Calu3 (cell line): ENCODE results near the gene SLC30A4. TPM values are rescaled to one million over a fixed set of nuclear protein-coding genes. Genes with fewer than 3 reads are reported as not detected.

Experiments used
- BruUV-seq: library from RNA; stranded (reverse); fragments of 400-500 nt; replicated peaks from 2 replicates; lab custom pipeline; 2021; lab: Mats Ljungman, UMichigan
- CTCF ChIA-PET: fragments of 300-600 bp; sonication (Branson Sonifier 250); formaldehyde crosslinking; loops from one replicate; lab custom pipeline; 2022; ENCODE audit warnings: antibody characterized with exemption; lab: Charles Lee
- DNase-seq: peaks from one replicate; pipeline ENCODE4 v3.0.0; 2022
- H3K27ac Mint-ChIP-seq: one replicate; pipeline ENCODE4 v1.8.0; 2022; ENCODE audit warnings: mixed read lengths; ENCODE audit not compliant: unreplicated experiment
- H3K27me3 Mint-ChIP-seq: one replicate; pipeline ENCODE4 v1.8.0; 2022; ENCODE audit warnings: mixed read lengths; ENCODE audit not compliant: unreplicated experiment
- H3K36me3 Mint-ChIP-seq: one replicate; pipeline ENCODE4 v1.8.0; 2022; ENCODE audit warnings: mild to moderate bottlenecking, moderate library complexity, mixed read lengths; ENCODE audit not compliant: insufficient read depth, unreplicated experiment
- H3K4me1 Mint-ChIP-seq: one replicate; pipeline ENCODE4 v1.8.0; 2022; ENCODE audit warnings: mild to moderate bottlenecking, low read depth, mixed read lengths; ENCODE audit not compliant: unreplicated experiment
- H3K4me3 Mint-ChIP-seq: one replicate; pipeline ENCODE4 v1.8.0; 2022; ENCODE audit warnings: mild to moderate bottlenecking, low read depth, moderate library complexity, mixed read lengths; ENCODE audit not compliant: unreplicated experiment
- H3K9me3 Mint-ChIP-seq: one replicate; pipeline ENCODE4 v1.8.0; 2022; ENCODE audit warnings: low read depth, mixed read lengths; ENCODE audit not compliant: unreplicated experiment
- CTCF ChIP-seq: fragments of 200-600 bp; IDR thresholded peaks from one replicate; pipeline ENCODE4 v1.8.0; 2022; ENCODE audit warnings: antibody characterized with exemption; ENCODE audit not compliant: unreplicated experiment
- intact Hi-C: fragments of 100-400 bp; cut with micrococcal nuclease; formaldehyde crosslinking; loops from one replicate; pipeline ENCODE4 v1.10.0; 2022; ENCODE audit not compliant: unreplicated experiment
- total RNA-seq: library from RNA; stranded (reverse); gene quantifications from 2 replicates; pipeline ENCODE4 v1.2.3, GENCODE V29; 2022

SLC30A4 gene
- total RNA-seq, 1 experiment from 2014 or later = 2.3 TPM

- no peak for DNase-seq
- H3K27me3 Mint-ChIP-seq = no peaks in the 10 kb centered on the region
- H3K27ac Mint-ChIP-seq = no peak overlapping the region
- no peaks in the 10 kb centered on the region for H3K4me1 Mint-ChIP-seq
- CTCF ChIA-PET = no interaction called here
- no peak overlapping the region for H3K4me3 Mint-ChIP-seq
- H3K9me3 Mint-ChIP-seq = no peaks in the 10 kb centered on the region
- no TSS peak for BruUV-seq
- intact Hi-C loops = no loop called here
- H3K36me3 Mint-ChIP-seq = no peaks in the 10 kb centered on the region
- no peak for TF ChIP-seq CTCF
These were observed 20.5 kb upstream of the SLC30A4 start for GRCh38 chr15:45543051-45543450.

- CTCF ChIA-PET = no interaction called here
- no peak for TF ChIP-seq CTCF
- Mint-ChIP-seq H3K4me3 (no peak overlapping the region), H3K27me3 (no peaks in the 10 kb centered on the region), H3K4me1 (peaks cover 5% of the 10 kb centered on the region), H3K27ac (no peak overlapping the region), H3K9me3 (no peaks in the 10 kb centered on the region), H3K36me3 (no peaks in the 10 kb centered on the region)
- BruUV-seq = no TSS peak
- intact Hi-C loops = no loop called here
- no peak for DNase-seq
These were observed 18.0 kb upstream of the SLC30A4 start for GRCh38 chr15:45540531-45540930.

DNA sequence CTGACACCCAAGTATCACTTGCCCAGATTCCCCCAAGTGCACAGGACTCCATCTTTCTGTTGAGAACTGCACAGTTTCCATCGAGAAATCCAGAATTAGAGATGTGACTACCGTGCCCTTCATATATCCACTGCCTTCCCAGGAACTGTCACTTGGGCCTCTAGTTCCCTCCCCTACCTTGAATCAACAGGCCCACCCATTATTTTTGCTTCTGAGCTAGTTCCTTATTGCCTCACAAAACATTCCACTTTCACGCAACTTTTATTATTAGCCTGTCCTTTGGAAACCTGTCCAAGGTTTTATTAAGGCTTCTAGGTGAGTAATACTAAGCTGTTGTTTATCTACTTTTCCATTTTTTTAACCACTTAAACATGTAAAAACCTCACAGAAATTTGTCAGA is 17.1 kb upstream of the SLC30A4 start:
- no peak for DNase-seq
- no peak for TF ChIP-seq CTCF
- Mint-ChIP-seq H3K4me1 (peaks cover 11% of the 10 kb centered on the region), H3K4me3 (no peak overlapping the region), H3K27me3 (no peaks in the 10 kb centered on the region), H3K27ac (no peak overlapping the region), H3K36me3 (no peaks in the 10 kb centered on the region), H3K9me3 (no peaks in the 10 kb centered on the region)
- CTCF ChIA-PET = no interaction called here
- intact Hi-C loops = loop anchor here (5.0 kb wide), 1 partner anchor 48 kb away; the partner anchor contains the start of gene BLOC1S6
- no TSS peak for BruUV-seq

DNA sequence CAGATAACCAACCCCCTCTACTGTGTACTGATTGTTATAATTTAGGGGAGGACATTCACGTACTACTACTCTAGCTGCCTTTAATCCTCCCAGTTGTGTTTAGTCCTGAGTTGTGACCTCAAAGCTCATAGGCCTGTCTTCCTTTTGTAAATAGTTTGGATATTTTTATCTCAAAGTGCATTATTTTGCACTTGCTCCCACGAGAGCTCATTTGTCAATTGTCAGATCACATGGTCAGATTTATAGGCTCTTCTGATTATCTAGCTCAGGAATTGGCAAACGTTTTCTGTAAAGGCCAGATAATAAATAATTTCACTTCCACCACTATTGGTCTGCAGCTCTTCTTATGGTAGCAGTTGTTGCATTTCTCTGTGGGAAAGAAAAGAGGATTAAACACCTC is 14.4 kb upstream of the SLC30A4 start:
- CTCF ChIA-PET = interaction anchor here (0.7 kb wide), 1 partner anchor 24 kb away, joined by 3 read pairs; no protein-coding TSS in a partner anchor
- Mint-ChIP-seq H3K4me3 (no peak overlapping the region), H3K36me3 (no peaks in the 10 kb centered on the region), H3K9me3 (no peaks in the 10 kb centered on the region), H3K27ac (no peak overlapping the region), H3K4me1 (peaks cover 17% of the 10 kb centered on the region), H3K27me3 (no peaks in the 10 kb centered on the region)
- intact Hi-C loops = loop anchor here (5.0 kb wide), 1 partner anchor 50 kb away; the partner anchor contains the start of gene BLOC1S6
- no TSS peak for BruUV-seq
- no peak for DNase-seq
- TF ChIP-seq CTCF = no peak
